B cell (primary cell): Measurements from ENCODE around the gene SPATA12. TPM values are rescaled to one million over a fixed set of nuclear protein-coding genes. Genes with fewer than 3 reads are reported as not detected.

Experiments
- ATAC-seq: fragments of 200-7000 bp; cut with Tn5 transposase; one replicate; pipeline ENCODE4 v1.10.0; 2021; ENCODE audit warnings: low read depth, mild to moderate bottlenecking, moderate number of reproducible peaks, moderate library complexity
- CTCF ChIA-PET: fragments of 350-600 bp; sonication (Branson Sonifier 250); formaldehyde crosslinking; loops from one replicate; lab custom pipeline; 2021; ENCODE audit warnings: antibody characterized with exemption, inconsistent platforms; lab: Charles Lee
- POLR2A ChIA-PET: fragments of 350-600 bp; sonication (Branson Sonifier 250); formaldehyde crosslinking; loops from one replicate; lab custom pipeline; 2021; ENCODE audit warnings: antibody characterized with exemption; lab: Charles Lee
- DNase-seq: peaks from one replicate; pipeline ENCODE4 v3.0.0; 2013
- H2AFZ ChIP-seq: 2 replicates; pipeline ENCODE4 v1.6.1; 2012; ENCODE audit warnings: mild to moderate bottlenecking, low read depth, low read length; ENCODE audit not compliant: insufficient read depth, poor library complexity, severe bottlenecking
- H3K27ac ChIP-seq, 2 donors: 1 replicate in 1 of 2; 2 replicates in 1 of 2; pipeline ENCODE4 v1.5.1; 2012 to 2013; ENCODE audit warnings: low read length in 2 of 2, mild to moderate bottlenecking in 2 of 2, moderate library complexity in 1 of 2
- H3K27me3 ChIP-seq, 4 experiments: fragments of 200-600 bp in 1 of 4; sonication (generic) in 1 of 4; replicated peaks in 1 of 4; 1 replicate in 2 of 4; 2 replicates in 2 of 4; pipeline versions ENCODE4 v1.6.1 to v1.7.0; 2013 to 2016; ENCODE audit warnings: low read length in 3 of 4, mild to moderate bottlenecking in 2 of 4, mixed read lengths in 1 of 4, moderate library complexity in 1 of 4; ENCODE audit not compliant: insufficient read depth in 4 of 4, control insufficient read depth in 3 of 4; ENCODE audit errors: control extremely low read depth in 1 of 4
- H3K36me3 ChIP-seq, 2 experiments: replicated peaks in 1 of 2; 1 replicate in 1 of 2; 2 replicates in 1 of 2; pipeline versions ENCODE4 v1.6.1 to v1.7.1; 2013; ENCODE audit warnings: low read length in 1 of 2; ENCODE audit not compliant: insufficient read depth in 2 of 2, control insufficient read depth in 1 of 2; ENCODE audit errors: control extremely low read depth in 1 of 2, extremely low read depth in 1 of 2
- H3K4me1 ChIP-seq, 2 donors: fragments of 200-600 bp in 1 of 2; sonication (generic) in 1 of 2; 1 replicate in 1 of 2; 2 replicates in 1 of 2; pipeline versions ENCODE4 v1.5.1 to v1.6.1; 2013 to 2017; ENCODE audit warnings: low read length in 2 of 2; ENCODE audit not compliant: control insufficient read depth in 2 of 2, insufficient read depth in 2 of 2
- H3K4me2 ChIP-seq: replicated peaks from 2 replicates; pipeline ENCODE3; 2012; ENCODE audit warnings: mild to moderate bottlenecking, low read depth, low read length; ENCODE audit not compliant: poor library complexity, severe bottlenecking
- H3K4me3 ChIP-seq, 5 experiments: fragments of 200-600 bp in 1 of 5; sonication (generic) in 1 of 5; 1 replicate in 3 of 5; 2 replicates in 2 of 5; pipeline versions ENCODE4 v1.5.1 to v1.7.0; 2011 to 2016; ENCODE audit warnings: low read length in 4 of 5, mild to moderate bottlenecking in 4 of 5, low read depth in 2 of 5, control low read depth in 1 of 5, moderate library complexity in 1 of 5; ENCODE audit not compliant: insufficient read depth in 1 of 5; ENCODE audit errors: control extremely low read depth in 1 of 5, extremely low read depth in 1 of 5
- H3K79me2 ChIP-seq: fragments of 200-600 bp; sonication (generic); one replicate; pipeline ENCODE4 v1.6.0; 2016; ENCODE audit warnings: low read length; ENCODE audit not compliant: control insufficient read depth, insufficient read depth
- H3K9ac ChIP-seq: fragments of 200-600 bp; sonication (generic); 2 replicates; pipeline ENCODE4 v1.6.1; 2017; ENCODE audit warnings: mild to moderate bottlenecking, low read length, moderate library complexity
- H3K9me3 ChIP-seq, 3 donors: one replicate each; pipeline versions ENCODE4 v1.6.1 to v1.7.1; 2013; ENCODE audit warnings: low read length in 2 of 3; ENCODE audit not compliant: control insufficient read depth in 2 of 3, insufficient read depth in 1 of 3; ENCODE audit errors: control extremely low read depth in 1 of 3
- H4K20me1 ChIP-seq: 2 replicates; pipeline ENCODE4 v1.6.0; 2012; ENCODE audit warnings: mild to moderate bottlenecking, low read length; ENCODE audit not compliant: insufficient read depth, control insufficient read depth, poor library complexity, severe bottlenecking
- H3K27ac Mint-ChIP-seq: one replicate; pipeline ENCODE4 v1.8.0; 2021; ENCODE audit warnings: mixed read lengths
- H3K27me3 Mint-ChIP-seq: one replicate; pipeline ENCODE4 v1.8.0; 2021; ENCODE audit warnings: mixed read lengths
- H3K4me1 Mint-ChIP-seq: one replicate; pipeline ENCODE4 v1.8.0; 2021; ENCODE audit warnings: mixed read lengths
- H3K4me3 Mint-ChIP-seq: one replicate; pipeline ENCODE4 v1.8.0; 2021; ENCODE audit warnings: mixed read lengths
- H3K9me3 Mint-ChIP-seq: one replicate; pipeline ENCODE4 v1.8.0; 2022; ENCODE audit warnings: mixed read lengths; ENCODE audit not compliant: insufficient read depth
- EZH2 ChIP-seq: IDR thresholded peaks from 2 replicates; pipeline ENCODE4 v1.6.1; 2012; ENCODE audit warnings: borderline replicate concordance, low read depth, mild to moderate bottlenecking, moderate library complexity, low read length; ENCODE audit not compliant: insufficient read depth, poor library complexity, severe bottlenecking
- WGBS: methylation state at CpG from one replicate; pipeline ENCODE4 v1.1.5; 2013; ENCODE audit warnings: missing lambda C conversion rate; ENCODE audit not compliant: insufficient coverage; 5-methylcytosine and 5-hydroxymethylcytosine counted together
- intact Hi-C: fragments of 100-400 bp; cut with micrococcal nuclease; formaldehyde crosslinking; loops from one replicate; pipeline ENCODE4 v1.10.0; 2022
- polyA plus RNA-seq: library from polyadenylated mRNA; depleted of rRNA; stranded (reverse); fragments of >200 nt; gene quantifications from 2 replicates; pipeline ENCODE4 v1.2.3, GENCODE V29; 2012
- total RNA-seq, 2 donors: library from RNA; stranded (reverse); fragments of 120-200 nt in 1 of 2; gene quantifications; 1 replicate in 1 of 2; 2 replicates in 1 of 2; pipeline versions ENCODE4 v1.2.3 to v1.2.4, GENCODE V29; 2013 to 2022
- TF ChIP-seq, protein P1 (sequence below): fragments of 200-600 bp; IDR thresholded peaks from one replicate; pipeline ENCODE4 v1.8.0; 2022; ENCODE audit warnings: antibody characterized with exemption, mild to moderate bottlenecking

Gene SPATA12
- total and polyA plus RNA-seq, 2 donors (not counting 1 experiment from before 2014, with no cell fraction given) = not detected

GRCh38 chr3:57089043-57089442 is 28.6 kb downstream of the SPATA12 start:
- Mint-ChIP-seq H3K27ac (no peak overlapping the region), H3K27me3 (peaks cover 24% of the 10 kb centered on the region), H3K4me1 (peaks cover 2% of the 10 kb centered on the region), H3K4me3 (no peak overlapping the region), H3K9me3 (no peaks in the 10 kb centered on the region)
- H3K9ac ChIP-seq = no peak overlapping the region
- no peaks in the 10 kb centered on the region for H3K9me3 ChIP-seq
- DNase-seq (no peak), ATAC-seq (no peak)
- intact Hi-C loops = no loop called here
- H3K79me2 ChIP-seq = no peaks in the 10 kb centered on the region
- 93% methylated on average over 3 of the region's 4 CpGs for WGBS
- no peak overlapping the region for H3K4me2 ChIP-seq
- TF ChIP-seq, protein P1, sequence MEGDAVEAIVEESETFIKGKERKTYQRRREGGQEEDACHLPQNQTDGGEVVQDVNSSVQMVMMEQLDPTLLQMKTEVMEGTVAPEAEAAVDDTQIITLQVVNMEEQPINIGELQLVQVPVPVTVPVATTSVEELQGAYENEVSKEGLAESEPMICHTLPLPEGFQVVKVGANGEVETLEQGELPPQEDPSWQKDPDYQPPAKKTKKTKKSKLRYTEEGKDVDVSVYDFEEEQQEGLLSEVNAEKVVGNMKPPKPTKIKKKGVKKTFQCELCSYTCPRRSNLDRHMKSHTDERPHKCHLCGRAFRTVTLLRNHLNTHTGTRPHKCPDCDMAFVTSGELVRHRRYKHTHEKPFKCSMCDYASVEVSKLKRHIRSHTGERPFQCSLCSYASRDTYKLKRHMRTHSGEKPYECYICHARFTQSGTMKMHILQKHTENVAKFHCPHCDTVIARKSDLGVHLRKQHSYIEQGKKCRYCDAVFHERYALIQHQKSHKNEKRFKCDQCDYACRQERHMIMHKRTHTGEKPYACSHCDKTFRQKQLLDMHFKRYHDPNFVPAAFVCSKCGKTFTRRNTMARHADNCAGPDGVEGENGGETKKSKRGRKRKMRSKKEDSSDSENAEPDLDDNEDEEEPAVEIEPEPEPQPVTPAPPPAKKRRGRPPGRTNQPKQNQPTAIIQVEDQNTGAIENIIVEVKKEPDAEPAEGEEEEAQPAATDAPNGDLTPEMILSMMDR = no peak
- TF ChIP-seq EZH2 = no peak
- CTCF ChIA-PET = interaction anchor here (1.9 kb wide), 1 partner anchor 9 kb away, joined by 4 read pairs; no protein-coding TSS in a partner anchor
- no peak overlapping the region for H3K27ac ChIP-seq
- no peaks in the 10 kb centered on the region for H4K20me1 ChIP-seq
- POLR2A ChIA-PET = no interaction called here
- H3K36me3 ChIP-seq = no peaks in the 10 kb centered on the region
- H3K4me1 ChIP-seq = peaks cover 0 to 2% of the 10 kb centered on the region in 2 donors
- no peak overlapping the region for H2AFZ ChIP-seq
- H3K27me3 ChIP-seq = peaks cover 0 to 2% (median 0%) of the 10 kb centered on the region in 4 experiments
- H3K4me3 ChIP-seq = no peak overlapping the region

GRCh38 chr3:57091521-57092273 is 31.2 kb downstream of the SPATA12 start:
- no peaks in the 10 kb centered on the region for H3K9me3 ChIP-seq
- no peaks in the 10 kb centered on the region for H3K9me3 Mint-ChIP-seq
- H3K4me1 ChIP-seq = peaks cover 0 to 3% of the 10 kb centered on the region in 2 donors
- no peak overlapping the region for H3K27ac ChIP-seq
- H3K36me3 ChIP-seq = no peaks in the 10 kb centered on the region
- TF ChIP-seq, protein P1 = no peak
- no peak for TF ChIP-seq EZH2
- H3K27me3 Mint-ChIP-seq = peaks cover 28% of the 10 kb centered on the region
- no peaks in the 10 kb centered on the region for H4K20me1 ChIP-seq
- no peak overlapping the region for H2AFZ ChIP-seq
- H3K4me3 ChIP-seq = no peak overlapping the region
- no peak overlapping the region for H3K4me2 ChIP-seq
- no peaks in the 10 kb centered on the region for H3K79me2 ChIP-seq
- no peak overlapping the region for H3K9ac ChIP-seq
- H3K4me1 Mint-ChIP-seq = peaks cover 2% of the 10 kb centered on the region
- intact Hi-C loops = no loop called here
- no peak overlapping the region for H3K27ac Mint-ChIP-seq
- H3K4me3 Mint-ChIP-seq = no peak overlapping the region
- CTCF ChIA-PET = interaction anchor here (0.5 to 3.0 kb wide), 3 partner anchors 9 to 346 kb away, joined by 3 to 14 read pairs (median 7); no protein-coding TSS in a partner anchor
- no peak for DNase-seq
- H3K27me3 ChIP-seq = peaks cover 0 to 4% (median 1%) of the 10 kb centered on the region in 4 experiments
- POLR2A ChIA-PET = no interaction called here
- no peak for ATAC-seq
- WGBS = 100% methylated on average over 1 of the region's 3 CpGs
